ENCODE measurements around the gene ALPI. TPM values are rescaled to one million over a fixed set of nuclear protein-coding genes. Genes with fewer than 3 reads are reported as not detected.
"Not testable (repeated sequence)": the region's sequence is repeated elsewhere in the genome, so short reads cannot be mapped to it uniquely, and the experiment has no call there.

Gene ALPI
- total RNA-seq, 1 donor from 2014 or later: not detected

- Histone ChIP-seq H3K27me3 (no peaks in the 10 kb centered on the region), H3K9me3 (no peaks in the 10 kb centered on the region), H3K36me3 (no peaks in the 10 kb centered on the region), H3K4me3 (no peak overlapping the region), H3K4me1 (no peaks in the 10 kb centered on the region), H3K27ac (no peak overlapping the region)
- intact Hi-C loops (cut with DNase I): no loop called here
- TF ChIP-seq POLR2A (IDR thresholded peaks at IDR 0.05): no peak
- no peak for TF ChIP-seq POLR2AphosphoS5 (IDR thresholded peaks at IDR 0.05; ENCODE audit: insufficient read depth in 1 of 2, low read depth in 1 of 2)
- no peak for TF ChIP-seq CTCF (IDR thresholded peaks at IDR 0.05)
- no peak for DNase-seq (ENCODE audit: extremely low spot score in 2 of 2)
Observed at GRCh38 chr2:232444409-232445148, 11.4 kb upstream of the ALPI start.

- H3K27me3 ChIP-seq; DNase-seq (ENCODE audit: extremely low spot score in 2 of 2); H3K27ac ChIP-seq; H3K9me3 ChIP-seq; intact Hi-C loops (cut with DNase I); H3K4me1 ChIP-seq; H3K36me3 ChIP-seq; H3K4me3 ChIP-seq: not testable (repeated sequence)
Observed at GRCh38 chr2:232445149-232445885, 10.6 kb upstream of the ALPI start.

GRCh38 chr2:232446266-232446777, 9.6 kb upstream of the ALPI start:
- H3K27ac ChIP-seq; H3K9me3 ChIP-seq; intact Hi-C loops (cut with DNase I); H3K4me3 ChIP-seq; H3K36me3 ChIP-seq; H3K4me1 ChIP-seq; H3K27me3 ChIP-seq; DNase-seq (ENCODE audit: extremely low spot score in 2 of 2): not testable (repeated sequence)

GRCh38 chr2:232447091-232447620, 8.8 kb upstream of the ALPI start:
- peak in 1 of 2 donors; percentile 80 for DNase-seq (ENCODE audit: extremely low spot score in 2 of 2)
- Histone ChIP-seq H3K36me3 (no peaks in the 10 kb centered on the region), H3K27me3 (no peaks in the 10 kb centered on the region), H3K9me3 (no peaks in the 10 kb centered on the region), H3K4me3 (no peak overlapping the region), H3K4me1 (no peaks in the 10 kb centered on the region), H3K27ac (no peak overlapping the region)
- intact Hi-C loops (cut with DNase I): no loop called here
- TF ChIP-seq CTCF (IDR thresholded peaks at IDR 0.05): no peak
- no peak for TF ChIP-seq POLR2A (IDR thresholded peaks at IDR 0.05)
- TF ChIP-seq POLR2AphosphoS5 (IDR thresholded peaks at IDR 0.05; ENCODE audit: insufficient read depth in 1 of 2, low read depth in 1 of 2): no peak

GRCh38 chr2:232447638-232448303, 8.2 kb upstream of the ALPI start:
- no peak overlapping the region for H3K4me3 ChIP-seq
- no peaks in the 10 kb centered on the region for H3K36me3 ChIP-seq
- intact Hi-C loops (cut with DNase I): no loop called here
- no peaks in the 10 kb centered on the region for H3K27me3 ChIP-seq
- H3K4me1 ChIP-seq: no peaks in the 10 kb centered on the region
- H3K9me3 ChIP-seq: no peaks in the 10 kb centered on the region
- TF ChIP-seq POLR2AphosphoS5 (IDR thresholded peaks at IDR 0.05; ENCODE audit: insufficient read depth in 1 of 2, low read depth in 1 of 2) (no peak), POLR2A (IDR thresholded peaks at IDR 0.05) (no peak), CTCF (IDR thresholded peaks at IDR 0.05) (no peak)
- DNase-seq (ENCODE audit: extremely low spot score in 2 of 2): peak in 1 of 2 donors; percentile 65
- no peak overlapping the region for H3K27ac ChIP-seq
